Caco-2 (cell line): ENCODE measurements around the gene CCDC30. TPM values are rescaled to one million over a fixed set of nuclear protein-coding genes. Genes with fewer than 3 reads are reported as not detected.
A peak's percentile ranks its signal among the peaks of the same experiment; 100 is the strongest.

ENCODE experiments used
- BruUV-seq: library from RNA; stranded (reverse); fragments of 400-500 nt; replicated peaks from 2 replicates; lab custom pipeline; 2021; lab: Mats Ljungman, UMichigan
- CTCF ChIA-PET: fragments of 300-600 bp; sonication (Branson Sonifier 250); formaldehyde crosslinking; loops from one replicate; lab custom pipeline; 2022; ENCODE audit warnings: antibody characterized with exemption; lab: Charles Lee
- POLR2A ChIA-PET: fragments of 300-600 bp; sonication (Branson Sonifier 250); formaldehyde crosslinking; loops from one replicate; lab custom pipeline; 2022; ENCODE audit warnings: antibody characterized with exemption; lab: Charles Lee
- DNase-seq, 2 experiments: peaks; one replicate each; pipeline versions ENCODE4 v3.0.0 to v3.0.0-alpha.2; 2020 to 2022
- H3K27me3 ChIP-seq: replicated peaks from 2 replicates; pipeline ENCODE4 v1.6.0; 2011; ENCODE audit warnings: low read length; ENCODE audit not compliant: control insufficient read depth, insufficient read depth
- H3K36me3 ChIP-seq: 2 replicates; pipeline ENCODE4 v1.5.1; 2011; ENCODE audit warnings: low read length; ENCODE audit not compliant: control insufficient read depth, insufficient read depth
- H3K4me1 ChIP-seq: fragments of 250-450 bp; sonication (Bioruptor Pico); 2 replicates; pipeline ENCODE4 v1.5.1; 2020; ENCODE audit warnings: mild to moderate bottlenecking
- H3K4me3 ChIP-seq: 2 replicates; pipeline ENCODE4 v1.5.1; 2011; ENCODE audit warnings: low read depth, mild to moderate bottlenecking, control low read depth, low read length
- H3K9me3 ChIP-seq: fragments of 250-450 bp; sonication (Bioruptor Pico); 2 replicates; pipeline ENCODE4 v1.5.1; 2020; ENCODE audit warnings: mild to moderate bottlenecking, moderate library complexity
- H3K27ac Mint-ChIP-seq: one replicate; pipeline ENCODE4 v1.8.0; 2022; ENCODE audit warnings: mixed read lengths; ENCODE audit not compliant: unreplicated experiment
- H3K27me3 Mint-ChIP-seq: one replicate; pipeline ENCODE4 v1.8.0; 2022; ENCODE audit warnings: mixed read lengths; ENCODE audit not compliant: insufficient read depth, unreplicated experiment
- H3K36me3 Mint-ChIP-seq: one replicate; pipeline ENCODE4 v1.8.0; 2022; ENCODE audit warnings: mild to moderate bottlenecking, mixed read lengths; ENCODE audit not compliant: insufficient read depth, unreplicated experiment
- H3K4me1 Mint-ChIP-seq: one replicate; pipeline ENCODE4 v1.8.0; 2022; ENCODE audit warnings: low read depth, mixed read lengths; ENCODE audit not compliant: unreplicated experiment
- H3K4me3 Mint-ChIP-seq: one replicate; pipeline ENCODE4 v1.8.0; 2022; ENCODE audit warnings: mild to moderate bottlenecking, moderate library complexity, mixed read lengths; ENCODE audit not compliant: unreplicated experiment
- H3K9me3 Mint-ChIP-seq: one replicate; pipeline ENCODE4 v1.8.0; 2022; ENCODE audit warnings: mixed read lengths; ENCODE audit not compliant: unreplicated experiment
- CTCF ChIP-seq, 2 experiments: fragments of 200-600 bp in 1 of 2; IDR thresholded peaks; 1 replicate in 1 of 2; 2 replicates in 1 of 2; pipeline versions ENCODE4 v1.5.1 to v1.8.0; 2011 to 2022; ENCODE audit warnings: antibody characterized with exemption in 1 of 2, control low read depth in 1 of 2, inconsistent platforms in 1 of 2, low read depth in 1 of 2, low read length in 1 of 2, mild to moderate bottlenecking in 1 of 2, moderate library complexity in 1 of 2; ENCODE audit not compliant: insufficient read depth in 1 of 2, severe bottlenecking in 1 of 2, unreplicated experiment in 1 of 2
- intact Hi-C: fragments of 100-400 bp; cut with micrococcal nuclease; formaldehyde crosslinking; loops from one replicate; pipeline ENCODE4 v1.10.0; 2022; ENCODE audit not compliant: unreplicated experiment
- total RNA-seq: library from RNA; stranded (reverse); gene quantifications from 2 replicates; pipeline ENCODE4 v1.2.3, GENCODE V29; 2022

CCDC30 gene
- total RNA-seq, 1 experiment from 2014 or later, result 1.3 TPM

DNA sequence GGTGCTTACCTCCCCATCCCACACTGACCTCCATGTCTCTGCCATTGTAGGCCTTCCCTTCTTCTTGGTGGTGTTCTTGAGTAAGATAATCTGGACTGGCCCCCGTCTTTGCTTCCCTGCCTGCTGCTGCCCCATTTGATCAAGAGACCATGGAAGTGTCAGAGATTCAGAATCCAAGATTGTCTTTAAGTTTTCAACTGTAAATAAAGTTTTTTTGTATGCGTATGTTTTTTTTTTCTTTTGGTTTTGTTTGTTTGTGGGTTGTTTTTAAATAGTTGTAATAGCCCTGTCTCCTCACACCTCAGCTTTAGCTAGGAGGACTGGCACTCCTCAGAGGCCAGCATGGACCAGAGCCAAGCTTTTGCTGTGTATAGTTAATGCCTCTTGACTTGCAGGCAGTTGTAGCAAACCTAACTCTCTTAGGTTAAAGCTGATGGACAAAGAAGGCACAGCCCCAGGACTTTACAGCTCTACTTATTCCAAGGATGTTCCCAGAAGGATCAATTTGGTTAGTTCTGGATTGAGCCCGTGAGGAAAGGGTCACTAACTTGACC, 213.5 kb downstream of the CCDC30 start:
- Mint-ChIP-seq H3K4me3 (no peak overlapping the region), H3K9me3 (no peaks in the 10 kb centered on the region), H3K36me3 (peaks cover 19% of the 10 kb centered on the region), H3K4me1 (peaks cover 16% of the 10 kb centered on the region), H3K27me3 (no peaks in the 10 kb centered on the region), H3K27ac (no peak overlapping the region)
- intact Hi-C loops, result no loop called here
- Histone ChIP-seq H3K4me3 (no peak overlapping the region), H3K4me1 (no peaks in the 10 kb centered on the region), H3K27me3 (no peaks in the 10 kb centered on the region), H3K36me3 (no peaks in the 10 kb centered on the region), H3K9me3 (no peaks in the 10 kb centered on the region)
- POLR2A ChIA-PET, result no interaction called here
- no TSS peak for BruUV-seq
- CTCF ChIA-PET, result no interaction called here
- no peak for DNase-seq
- no peak for TF ChIP-seq CTCF (IDR thresholded peaks at IDR 0.05; ENCODE audit: insufficient read depth in 1 of 2, low read depth in 1 of 2, low read length in 1 of 2, severe bottlenecking in 1 of 2, unreplicated experiment in 1 of 2)

DNA sequence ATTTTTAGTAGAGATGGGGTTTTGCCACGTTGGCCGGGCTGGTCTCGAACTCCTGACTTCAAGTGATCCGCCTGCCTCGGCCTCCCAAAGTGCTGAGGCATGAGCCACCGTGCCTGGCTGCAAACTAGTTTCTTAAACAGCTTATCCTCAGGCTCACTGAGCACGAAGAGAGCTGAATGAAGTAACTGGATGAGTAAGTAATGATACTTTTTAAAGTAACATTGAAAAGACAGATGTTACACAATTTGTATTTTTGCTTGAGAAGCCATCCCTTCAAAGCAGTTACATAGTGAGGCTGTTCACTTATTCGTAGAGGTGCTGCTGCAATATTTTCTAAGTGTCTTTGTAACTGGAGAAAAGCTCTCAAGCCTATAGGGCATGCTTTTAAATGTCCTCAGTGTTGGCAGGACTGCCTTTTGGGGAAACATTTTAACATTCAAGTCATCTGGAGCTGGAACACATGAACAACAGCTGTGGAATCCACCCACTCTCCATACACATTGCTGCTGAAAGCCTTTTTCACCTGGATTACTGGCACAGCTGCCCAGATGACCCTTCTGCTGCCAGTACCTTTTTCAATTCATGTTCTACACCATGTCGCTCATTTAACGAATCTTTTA, 216.4 kb downstream of the CCDC30 start:
- Mint-ChIP-seq H3K36me3 (peaks cover 28% of the 10 kb centered on the region), H3K4me1 (peaks cover 22% of the 10 kb centered on the region), H3K4me3 (no peak overlapping the region), H3K9me3 (no peaks in the 10 kb centered on the region), H3K27me3 (no peaks in the 10 kb centered on the region), H3K27ac (no peak overlapping the region)
- DNase-seq, result no peak
- POLR2A ChIA-PET, result no interaction called here
- Histone ChIP-seq H3K36me3 (no peaks in the 10 kb centered on the region), H3K9me3 (no peaks in the 10 kb centered on the region), H3K4me3 (no peak overlapping the region), H3K27me3 (no peaks in the 10 kb centered on the region), H3K4me1 (peaks cover 4% of the 10 kb centered on the region)
- no TSS peak for BruUV-seq
- CTCF ChIA-PET, result no interaction called here
- TF ChIP-seq CTCF (IDR thresholded peaks at IDR 0.05; ENCODE audit: insufficient read depth in 1 of 2, low read depth in 1 of 2, low read length in 1 of 2, severe bottlenecking in 1 of 2, unreplicated experiment in 1 of 2), result no peak
- intact Hi-C loops, result no loop called here

DNA sequence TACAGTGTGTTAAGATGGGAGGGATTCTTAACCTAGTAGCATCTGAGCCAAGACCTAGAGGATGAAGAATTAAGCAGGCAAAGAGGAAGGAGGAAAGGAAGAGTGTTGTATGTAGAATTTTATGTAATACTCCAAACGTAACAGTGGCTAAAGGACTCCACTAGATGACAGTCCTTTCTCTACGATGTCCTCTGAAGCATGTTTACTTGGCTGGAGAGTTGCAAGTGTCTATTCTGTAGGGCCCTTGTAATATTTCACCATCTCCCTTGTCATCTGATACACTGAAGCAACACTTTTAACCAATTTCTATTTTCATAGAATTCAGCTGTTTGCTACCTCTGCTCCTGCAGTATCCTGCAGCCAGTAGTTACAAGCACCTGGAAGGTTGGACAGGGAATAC, 217.0 kb downstream of the CCDC30 start:
- no TSS peak for BruUV-seq

More for the DNA sequence above, 217.0 kb downstream of the CCDC30 start:
- Mint-ChIP-seq H3K9me3 (no peaks in the 10 kb centered on the region), H3K4me3 (peak overlapping the region; percentile 77), H3K36me3 (peaks cover 32% of the 10 kb centered on the region), H3K27ac (no peak overlapping the region), H3K4me1 (peaks cover 28% of the 10 kb centered on the region), H3K27me3 (no peaks in the 10 kb centered on the region)
- Histone ChIP-seq H3K36me3 (no peaks in the 10 kb centered on the region), H3K4me1 (peaks cover 10% of the 10 kb centered on the region), H3K27me3 (no peaks in the 10 kb centered on the region), H3K9me3 (no peaks in the 10 kb centered on the region), H3K4me3 (no peak overlapping the region)
- TF ChIP-seq CTCF (IDR thresholded peaks at IDR 0.05; ENCODE audit: insufficient read depth in 1 of 2, low read depth in 1 of 2, low read length in 1 of 2, severe bottlenecking in 1 of 2, unreplicated experiment in 1 of 2), result no peak
- no peak for DNase-seq
- ChIA-PET POLR2A (no interaction called here), CTCF (no interaction called here)
- intact Hi-C loops, result no loop called here
